Ascending aorta (tissue), 2 donors: ENCODE data around the gene CCM2. TPM values are rescaled to one million over a fixed set of nuclear protein-coding genes. Genes with fewer than 3 reads are reported as not detected.

ENCODE experiments used
- DNase-seq, 2 donors: peaks; one replicate each; pipeline ENCODE4 v3.0.0-alpha.2; 2019; ENCODE audit warnings: low spot score in 2 of 2
- H3K27ac ChIP-seq, 2 donors: fragments of 200-600 bp; sonication (generic); one replicate each; pipeline ENCODE4 v1.5.1; 2016 to 2017; ENCODE audit warnings: mild to moderate bottlenecking in 1 of 2
- H3K27me3 ChIP-seq: fragments of 200-600 bp; sonication (generic); one replicate; pipeline ENCODE4 v1.5.1; 2017
- H3K36me3 ChIP-seq, 2 donors: fragments of 200-600 bp; sonication (generic); one replicate each; pipeline ENCODE4 v1.5.1; 2016
- H3K4me1 ChIP-seq, 2 donors: fragments of 200-600 bp; sonication (generic); one replicate each; pipeline ENCODE4 v1.5.1; 2016 to 2017; ENCODE audit warnings: mild to moderate bottlenecking in 1 of 2
- H3K4me3 ChIP-seq, 2 donors: fragments of 200-600 bp; sonication (generic); one replicate each; pipeline ENCODE4 v1.5.1; 2016 to 2017; ENCODE audit warnings: mild to moderate bottlenecking in 1 of 2
- H3K9me3 ChIP-seq, 2 donors: fragments of 200-600 bp; sonication (generic); one replicate each; pipeline ENCODE4 v1.5.1; 2016
- CTCF ChIP-seq, 3 experiments: fragments of 200-600 bp in 2 of 3; fragments of 450-650 bp in 1 of 3; sonication (generic) in 2 of 3; IDR thresholded peaks; one replicate each; pipeline ENCODE4 v1.5.1; 2016 to 2019; ENCODE audit warnings: antibody characterized with exemption in 3 of 3, mild to moderate bottlenecking in 1 of 3, moderate library complexity in 1 of 3
- intact Hi-C: fragments of 100-400 bp; cut with DNase I; formaldehyde crosslinking; loops from one replicate; pipeline ENCODE4 v1.15.1; 2023
- total RNA-seq: library from RNA; depleted of rRNA; stranded (reverse); fragments of >200 nt; gene quantifications from one replicate; pipeline ENCODE4 v1.1.0, GENCODE V29; 2016

CCM2 gene
- total RNA-seq, 1 donor from 2014 or later = 61.5 TPM

DNA sequence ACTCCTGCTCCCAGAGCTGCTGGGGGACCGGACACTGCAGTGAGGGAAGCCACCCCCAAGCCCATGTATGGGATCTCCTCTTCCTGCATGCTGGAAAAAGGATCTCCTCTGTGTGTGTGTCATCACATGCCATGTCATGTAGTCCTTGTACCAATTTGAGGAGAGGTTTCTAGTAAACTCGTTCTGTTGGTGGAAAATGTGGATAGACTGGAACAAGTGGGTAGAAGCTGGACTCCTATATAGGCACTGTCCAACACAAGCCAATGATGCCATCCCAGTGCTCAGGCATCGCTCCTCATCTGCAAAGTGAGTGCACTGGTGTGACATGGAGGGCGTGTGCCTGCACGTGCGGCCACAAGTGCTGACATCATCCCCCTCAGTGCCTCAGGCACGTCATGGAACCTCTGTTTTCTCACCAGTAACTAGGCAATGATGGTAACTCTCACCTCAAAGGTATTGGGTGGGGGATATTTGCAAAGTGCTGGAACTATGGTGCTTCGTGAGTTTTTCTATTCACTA, 40.5 kb upstream of the CCM2 start:
- DNase-seq = no peak
- no peak for TF ChIP-seq CTCF (IDR thresholded peaks at IDR 0.05)
- no peak overlapping the region for H3K27ac ChIP-seq

GRCh38 chr7:44960011-44960580, 39.9 kb upstream of the CCM2 start:
- no peaks in the 10 kb centered on the region for H3K36me3 ChIP-seq
- H3K4me3 ChIP-seq = no peak overlapping the region
- no peaks in the 10 kb centered on the region for H3K27me3 ChIP-seq
- TF ChIP-seq CTCF (IDR thresholded peaks at IDR 0.05) = no peak
- no peak overlapping the region for H3K27ac ChIP-seq
- no peaks in the 10 kb centered on the region for H3K9me3 ChIP-seq
- no peak for DNase-seq
- peaks cover 3 to 4% of the 10 kb centered on the region in 2 donors for H3K4me1 ChIP-seq
- intact Hi-C loops = loop anchor here (10.0 kb wide), 1 partner anchor 55 kb away; no protein-coding TSS in a partner anchor

More for the DNA sequence above, 40.5 kb upstream of the CCM2 start:
- Histone ChIP-seq H3K36me3 (no peaks in the 10 kb centered on the region), H3K4me1 (peaks cover 3 to 4% of the 10 kb centered on the region in 2 donors), H3K9me3 (no peaks in the 10 kb centered on the region), H3K4me3 (no peak overlapping the region), H3K27me3 (no peaks in the 10 kb centered on the region)
- intact Hi-C loops = no loop called here

GRCh38 chr7:44961844-44962482, 38.0 kb upstream of the CCM2 start:
- DNase-seq = no peak
- TF ChIP-seq CTCF (IDR thresholded peaks at IDR 0.05) = no peak
- Histone ChIP-seq H3K27me3 (no peaks in the 10 kb centered on the region), H3K27ac (no peak overlapping the region), H3K4me1 (peaks cover 3 to 4% of the 10 kb centered on the region in 2 donors), H3K9me3 (no peaks in the 10 kb centered on the region), H3K4me3 (peak overlapping the region; percentile 50 to 73), H3K36me3 (no peaks in the 10 kb centered on the region)
- intact Hi-C loops = loop anchor here (10.0 kb wide), 1 partner anchor 53 kb away; no protein-coding TSS in a partner anchor

- H3K9me3 ChIP-seq = no peaks in the 10 kb centered on the region
- no peaks in the 10 kb centered on the region for H3K36me3 ChIP-seq
- DNase-seq = no peak
- no peak for TF ChIP-seq CTCF (IDR thresholded peaks at IDR 0.05)
- peak overlapping the region; percentile 50 to 73 for H3K4me3 ChIP-seq
- intact Hi-C loops = loop anchor here (10.0 kb wide), 1 partner anchor 52 kb away; no protein-coding TSS in a partner anchor
- peaks cover 3 to 4% of the 10 kb centered on the region in 2 donors for H3K4me1 ChIP-seq
- H3K27me3 ChIP-seq = no peaks in the 10 kb centered on the region
- H3K27ac ChIP-seq = no peak overlapping the region
Observed at GRCh38 chr7:44962483-44963251, 37.3 kb upstream of the CCM2 start.

DNA sequence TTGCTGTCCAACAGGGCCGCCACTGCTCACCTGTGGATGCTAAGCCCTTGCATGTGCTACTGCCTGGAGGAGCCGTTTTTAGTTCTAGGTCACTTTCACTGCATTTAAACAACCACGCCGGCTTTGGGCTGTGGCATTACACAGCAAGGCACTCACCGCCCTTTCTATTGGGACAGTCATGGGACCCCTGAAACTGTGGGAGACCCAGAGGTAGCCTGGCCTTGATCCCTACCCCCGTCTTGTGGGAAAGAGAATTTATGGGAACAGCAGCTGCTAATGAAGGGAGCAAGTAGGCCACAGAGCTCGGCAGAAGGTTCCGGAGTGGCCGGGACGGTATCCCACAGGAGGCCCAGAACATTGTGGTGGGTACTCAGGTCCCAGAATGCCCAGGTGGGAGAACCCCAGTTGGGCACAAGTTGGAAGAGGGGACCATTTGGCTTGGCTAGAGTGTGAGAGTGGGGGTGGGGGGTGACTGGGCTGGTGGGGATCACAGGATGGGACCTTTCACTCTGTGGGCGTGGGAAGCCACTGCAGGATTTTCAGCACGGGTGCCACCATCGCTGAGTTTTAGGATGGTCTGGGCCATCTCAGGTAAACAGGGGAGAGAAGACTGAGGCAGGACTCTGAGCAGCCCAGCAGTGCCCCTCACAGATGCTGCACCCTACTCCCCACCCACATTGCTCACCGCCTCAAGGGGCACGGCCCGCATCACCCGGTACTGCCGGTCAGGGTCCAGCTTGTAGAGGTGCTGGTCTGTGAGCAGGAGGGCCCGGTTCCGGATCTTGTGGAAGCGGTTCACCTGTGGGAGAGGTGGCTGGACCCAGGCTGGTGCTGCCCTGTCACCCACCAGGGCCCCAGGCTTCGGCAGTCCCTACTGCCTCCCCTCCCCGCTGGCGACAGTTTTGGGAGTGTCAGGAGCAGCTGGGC, 36.4 kb upstream of the CCM2 start:
- Histone ChIP-seq H3K4me3 (peak overlapping the region; percentile 50 to 73), H3K9me3 (no peaks in the 10 kb centered on the region), H3K27ac (no peak overlapping the region), H3K4me1 (peaks cover 3 to 4% of the 10 kb centered on the region in 2 donors), H3K36me3 (no peaks in the 10 kb centered on the region), H3K27me3 (no peaks in the 10 kb centered on the region)
- intact Hi-C loops = loop anchor here (10.0 kb wide), 1 partner anchor 51 kb away; no protein-coding TSS in a partner anchor
- no peak for TF ChIP-seq CTCF (IDR thresholded peaks at IDR 0.05)
- no peak for DNase-seq
